ENCODE data around the gene MACF1.

DNA sequence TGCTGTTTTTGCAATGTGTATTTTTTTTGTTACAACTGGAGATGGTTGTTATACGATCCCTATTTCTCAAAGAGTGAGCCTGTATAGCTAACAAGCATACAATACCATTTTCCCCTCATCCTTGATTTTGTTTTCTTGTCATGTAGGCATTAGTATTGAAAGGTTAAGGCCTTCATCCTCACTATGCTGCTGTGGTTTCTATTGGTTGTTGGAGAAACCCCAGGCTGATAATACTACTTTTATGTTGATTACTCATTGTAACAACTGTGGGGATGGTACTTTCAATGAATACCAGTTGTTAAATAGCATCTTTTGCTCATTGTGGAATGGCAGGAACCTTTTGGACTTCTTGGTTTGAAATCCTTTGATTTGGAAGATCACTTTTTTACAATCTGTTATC lies 39.0 kb upstream of the MACF1 start:
- no peak for TF ChIP-seq EZH2 (IDR thresholded peaks at IDR 0.05; ENCODE audit: borderline replicate concordance, low read depth, low read length, poor library complexity, severe bottlenecking)
- TF ChIP-seq, protein P1, sequence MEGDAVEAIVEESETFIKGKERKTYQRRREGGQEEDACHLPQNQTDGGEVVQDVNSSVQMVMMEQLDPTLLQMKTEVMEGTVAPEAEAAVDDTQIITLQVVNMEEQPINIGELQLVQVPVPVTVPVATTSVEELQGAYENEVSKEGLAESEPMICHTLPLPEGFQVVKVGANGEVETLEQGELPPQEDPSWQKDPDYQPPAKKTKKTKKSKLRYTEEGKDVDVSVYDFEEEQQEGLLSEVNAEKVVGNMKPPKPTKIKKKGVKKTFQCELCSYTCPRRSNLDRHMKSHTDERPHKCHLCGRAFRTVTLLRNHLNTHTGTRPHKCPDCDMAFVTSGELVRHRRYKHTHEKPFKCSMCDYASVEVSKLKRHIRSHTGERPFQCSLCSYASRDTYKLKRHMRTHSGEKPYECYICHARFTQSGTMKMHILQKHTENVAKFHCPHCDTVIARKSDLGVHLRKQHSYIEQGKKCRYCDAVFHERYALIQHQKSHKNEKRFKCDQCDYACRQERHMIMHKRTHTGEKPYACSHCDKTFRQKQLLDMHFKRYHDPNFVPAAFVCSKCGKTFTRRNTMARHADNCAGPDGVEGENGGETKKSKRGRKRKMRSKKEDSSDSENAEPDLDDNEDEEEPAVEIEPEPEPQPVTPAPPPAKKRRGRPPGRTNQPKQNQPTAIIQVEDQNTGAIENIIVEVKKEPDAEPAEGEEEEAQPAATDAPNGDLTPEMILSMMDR (conservative IDR thresholded peaks at IDR 0.05; ENCODE audit: low read depth, low read length): no peak

All from A673 (cell line).